Measurements from ENCODE around the gene OPA3. TPM values are rescaled to one million over a fixed set of nuclear protein-coding genes. Genes with fewer than 3 reads are reported as not detected.

The OPA3 gene
- polyA plus RNA-seq, 3 donors, result 9.7 to 12.0 (median 10.5) TPM

GRCh38 chr19:45569619-45570421 lies 14.8 kb downstream of the OPA3 start:
- DNase-seq (ENCODE audit: low read depth in 3 of 3, low spot score in 2 of 3), result no peak

DNA sequence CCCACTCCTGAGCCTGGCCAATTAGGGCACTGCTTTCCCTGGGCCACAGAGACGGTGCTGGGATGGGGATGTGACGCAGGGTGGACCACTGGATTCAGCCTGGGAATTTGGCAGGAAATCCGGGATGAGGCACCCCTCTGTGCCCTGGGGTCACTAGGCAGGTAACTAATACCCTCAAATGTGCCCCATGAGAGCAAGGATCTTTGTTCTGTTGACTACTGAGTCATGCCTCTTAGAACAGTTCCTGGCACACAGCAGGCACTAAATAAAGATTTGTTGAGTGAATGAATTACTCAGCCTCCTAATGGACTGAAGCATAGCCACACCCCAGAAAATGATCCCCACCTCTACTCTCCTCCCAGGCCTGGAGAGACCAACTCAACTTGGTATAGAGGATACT lies 15.9 kb downstream of the OPA3 start:
- no peak for DNase-seq (ENCODE audit: low read depth in 3 of 3, low spot score in 2 of 3)

DNA sequence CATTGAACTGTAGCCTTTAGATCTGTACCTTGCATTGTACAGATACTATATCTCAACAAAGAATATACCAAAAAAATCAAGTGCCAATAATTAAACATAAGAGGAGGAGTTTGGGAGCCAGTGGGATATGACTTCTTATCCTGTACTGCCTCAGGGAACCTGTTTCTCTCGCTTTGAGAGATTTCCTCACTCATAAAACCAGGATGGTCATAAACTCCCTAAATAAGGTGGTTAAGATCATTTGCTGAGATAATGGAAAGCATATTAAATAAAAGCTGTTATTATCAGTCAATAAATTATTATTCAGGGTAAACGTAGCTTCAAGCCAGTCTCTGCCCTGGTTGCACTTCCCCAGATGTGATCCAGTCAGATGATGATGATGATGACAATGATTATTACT lies 17.0 kb downstream of the OPA3 start:
- DNase-seq (ENCODE audit: low read depth in 3 of 3, low spot score in 2 of 3), result no peak

- DNase-seq (ENCODE audit: low read depth in 3 of 3, low spot score in 2 of 3), result no peak
Measured at GRCh38 chr19:45564131-45564780, 20.3 kb downstream of the OPA3 start.

DNA sequence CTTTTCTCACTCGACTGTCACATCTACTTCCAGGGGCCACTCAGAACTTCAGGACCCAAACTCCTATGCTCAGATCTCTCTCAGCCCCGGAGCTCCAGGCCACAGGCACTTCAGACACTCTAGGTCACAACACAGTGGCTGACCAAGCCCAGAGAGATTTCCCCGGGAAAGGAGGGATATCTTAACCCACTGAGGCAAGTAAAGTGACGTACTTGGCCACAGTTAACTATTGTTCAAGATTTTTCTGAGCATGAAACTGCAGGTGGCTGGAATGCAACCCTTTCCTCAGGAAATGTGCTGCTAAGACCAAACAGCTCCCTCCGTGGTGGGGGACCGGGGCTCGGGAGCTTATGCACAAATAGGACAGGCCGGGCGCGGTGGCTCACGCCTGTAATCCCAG lies 23.9 kb downstream of the OPA3 start:
- no peak for DNase-seq (ENCODE audit: low read depth in 3 of 3, low spot score in 2 of 3)

- DNase-seq (ENCODE audit: low read depth in 3 of 3, low spot score in 2 of 3), result no peak
Measured at GRCh38 chr19:45560038-45560437, 24.6 kb downstream of the OPA3 start.

DNA sequence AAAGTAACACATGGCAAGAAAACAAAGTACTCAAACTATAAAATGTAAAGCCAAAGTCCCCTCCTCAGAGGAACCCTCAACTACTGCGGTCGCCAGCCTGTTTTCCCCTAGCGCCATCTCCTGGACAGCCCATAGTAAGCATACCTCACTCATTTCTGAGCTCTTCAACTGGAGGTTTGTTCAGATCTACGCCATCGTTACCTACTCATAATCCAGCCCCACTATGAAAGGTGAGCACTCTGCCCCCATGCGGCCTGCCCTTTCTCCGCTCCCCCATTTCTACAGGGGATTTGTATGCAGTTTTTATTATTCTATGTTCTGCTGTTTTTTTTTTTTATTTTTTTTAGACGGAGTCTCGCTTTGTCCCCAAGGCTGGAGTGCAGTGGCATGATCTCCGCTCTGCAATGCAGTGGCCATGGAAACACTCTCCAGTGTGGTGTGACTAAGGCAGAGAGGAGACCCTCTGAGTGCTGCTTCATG lies 26.2 kb downstream of the OPA3 start:
- DNase-seq (ENCODE audit: low read depth in 3 of 3, low spot score in 2 of 3), result no peak

DNA sequence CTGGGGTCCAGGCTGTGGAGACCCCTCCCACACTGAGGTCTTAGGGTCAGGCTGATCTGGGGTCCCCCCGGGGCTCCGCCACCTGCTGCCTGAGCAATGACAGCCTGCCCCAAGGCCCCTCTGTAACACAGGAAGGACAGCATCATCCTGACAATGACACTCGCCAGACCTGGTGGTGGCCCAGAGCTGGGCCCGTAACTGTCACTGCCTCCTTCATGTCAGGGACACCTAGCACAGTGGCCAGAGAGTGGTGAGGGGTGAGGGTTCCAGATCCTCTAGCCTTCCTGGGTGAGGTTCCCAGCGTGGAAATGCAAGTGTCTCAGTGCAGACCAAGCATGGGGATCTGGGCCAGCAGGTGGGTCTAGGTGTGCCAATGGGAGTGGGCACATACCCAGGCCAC lies 27.8 kb downstream of the OPA3 start:
- DNase-seq (ENCODE audit: low read depth in 3 of 3, low spot score in 2 of 3), result no peak

- no peak for DNase-seq (ENCODE audit: low read depth in 3 of 3, low spot score in 2 of 3)
Measured at GRCh38 chr19:45554481-45554880, 30.1 kb downstream of the OPA3 start.

DNA sequence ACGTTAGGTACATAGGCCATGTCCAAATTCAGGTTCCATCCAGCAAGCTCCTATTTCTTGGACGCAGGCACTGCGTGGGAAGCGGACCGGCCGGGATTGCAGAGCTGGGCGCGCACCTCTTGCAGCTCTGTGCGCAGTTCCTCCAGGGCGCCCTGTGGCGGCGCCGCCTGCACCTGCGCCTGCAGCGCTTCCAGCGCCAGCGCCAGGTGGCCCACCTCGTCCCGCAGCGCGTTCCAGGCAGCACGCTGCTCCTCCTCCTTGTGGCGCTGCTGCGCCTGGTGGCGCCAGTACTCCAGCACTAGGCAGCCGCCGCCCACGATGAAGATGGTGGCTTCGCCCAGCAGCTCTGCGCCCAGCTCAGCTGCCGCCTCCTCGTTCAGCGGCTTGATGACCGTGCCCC lies 31.1 kb downstream of the OPA3 start:
- DNase-seq (ENCODE audit: low read depth in 3 of 3, low spot score in 2 of 3), result no peak

GRCh38 chr19:45547965-45548609 lies 36.5 kb downstream of the OPA3 start:
- DNase-seq (ENCODE audit: low read depth in 3 of 3, low spot score in 2 of 3), result no peak

GRCh38 chr19:45547211-45547770 lies 37.3 kb downstream of the OPA3 start:
- no peak for DNase-seq (ENCODE audit: low read depth in 3 of 3, low spot score in 2 of 3)

DNA sequence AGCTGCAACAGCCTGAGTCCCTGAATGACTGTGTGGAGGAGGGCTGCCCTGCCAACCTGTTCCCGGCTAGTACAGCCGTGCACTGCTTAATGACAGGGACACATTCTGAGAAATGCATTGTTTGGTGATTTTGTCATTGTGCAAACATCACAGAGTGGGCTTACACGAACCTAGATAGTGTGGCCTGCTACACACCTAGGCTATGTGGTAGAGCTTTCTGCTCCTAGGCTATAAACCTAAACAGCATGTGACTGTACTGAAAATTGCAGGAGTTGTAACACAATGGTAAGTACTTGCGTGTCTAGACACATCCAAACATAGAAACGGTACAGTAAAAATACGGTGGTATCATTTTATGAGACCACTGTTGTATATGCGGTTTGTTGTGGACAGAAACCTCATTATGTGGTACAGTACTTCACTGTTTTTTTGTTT lies 42.4 kb downstream of the OPA3 start:
- DNase-seq (ENCODE audit: low read depth in 3 of 3, low spot score in 2 of 3), result no peak

DNA sequence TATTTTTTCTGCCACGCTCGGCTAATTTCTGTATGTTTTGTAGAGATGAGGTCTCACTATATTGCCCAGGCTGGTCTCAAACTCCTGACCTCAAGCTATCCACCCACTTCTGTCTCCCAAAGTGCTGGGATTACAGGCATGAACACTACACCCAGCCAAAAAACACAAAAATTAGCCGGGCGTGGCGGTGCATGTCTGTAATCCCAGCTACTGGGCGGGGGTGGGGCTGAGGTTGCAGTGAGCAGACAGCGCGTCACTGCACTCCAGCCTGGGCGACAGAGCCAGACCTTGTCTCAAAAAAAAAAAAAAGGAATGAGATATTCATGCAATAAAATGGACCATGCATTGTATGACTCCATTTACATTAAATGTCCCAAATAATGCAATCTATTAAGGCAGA lies 45.1 kb downstream of the OPA3 start:
- no peak for DNase-seq (ENCODE audit: low read depth in 3 of 3, low spot score in 2 of 3)

DNA sequence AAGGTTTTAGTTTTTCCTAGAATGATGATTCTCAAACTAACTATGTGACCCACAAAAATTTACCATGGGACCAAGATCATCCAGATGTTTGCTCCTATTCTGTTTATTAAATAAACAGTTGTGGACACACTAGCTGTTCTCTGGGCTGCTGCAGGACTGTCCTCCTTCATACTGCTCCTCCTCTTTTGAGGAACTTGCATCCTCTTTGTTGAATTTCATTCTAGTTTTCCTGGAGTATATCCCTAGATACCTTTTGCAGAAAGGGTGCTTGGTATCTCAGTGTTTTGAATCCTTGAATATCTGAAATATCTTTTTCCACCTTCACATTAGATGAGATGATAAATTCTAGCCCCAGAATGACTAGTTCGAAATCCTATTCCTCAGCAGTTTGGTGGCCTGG lies 53.3 kb downstream of the OPA3 start:
- DNase-seq (ENCODE audit: low read depth in 3 of 3, low spot score in 2 of 3), result no peak

- DNase-seq (ENCODE audit: low read depth in 3 of 3, low spot score in 2 of 3), result no peak
Measured at GRCh38 chr19:45529420-45529785, 55.2 kb downstream of the OPA3 start.

GRCh38 chr19:45528744-45529419 lies 55.7 kb downstream of the OPA3 start:
- DNase-seq (ENCODE audit: low read depth in 3 of 3, low spot score in 2 of 3), result no peak

DNA sequence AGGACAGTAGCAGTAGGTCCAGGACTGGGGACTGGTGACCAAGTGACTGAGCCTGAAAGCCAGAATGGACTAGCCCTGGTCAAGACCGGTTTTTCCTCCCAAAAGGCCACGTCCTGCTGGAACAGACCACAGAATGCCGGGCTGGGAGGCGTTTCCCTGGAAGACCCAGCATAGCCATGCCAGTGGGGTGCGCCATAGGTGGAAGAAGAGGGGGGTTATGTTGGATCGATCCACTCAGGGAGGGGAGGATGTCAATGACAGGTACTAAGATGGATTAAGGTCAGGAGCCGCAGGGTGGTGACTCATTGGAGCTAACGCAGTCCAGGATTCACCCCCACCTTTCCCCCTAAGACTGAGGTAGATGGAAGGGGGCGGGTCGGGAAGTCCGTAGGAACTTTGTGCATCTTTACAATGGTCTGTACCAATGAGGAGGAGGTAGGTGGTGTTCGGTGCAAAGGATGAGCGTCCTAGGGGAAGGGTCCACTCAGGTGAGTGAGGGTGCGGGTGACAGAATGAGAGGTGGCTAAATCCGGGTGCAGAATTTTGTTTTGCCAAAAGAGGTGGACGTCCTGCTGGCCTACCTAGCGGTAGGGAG lies 56.4 kb downstream of the OPA3 start:
- DNase-seq (ENCODE audit: low read depth in 3 of 3, low spot score in 2 of 3), result no peak

DNA sequence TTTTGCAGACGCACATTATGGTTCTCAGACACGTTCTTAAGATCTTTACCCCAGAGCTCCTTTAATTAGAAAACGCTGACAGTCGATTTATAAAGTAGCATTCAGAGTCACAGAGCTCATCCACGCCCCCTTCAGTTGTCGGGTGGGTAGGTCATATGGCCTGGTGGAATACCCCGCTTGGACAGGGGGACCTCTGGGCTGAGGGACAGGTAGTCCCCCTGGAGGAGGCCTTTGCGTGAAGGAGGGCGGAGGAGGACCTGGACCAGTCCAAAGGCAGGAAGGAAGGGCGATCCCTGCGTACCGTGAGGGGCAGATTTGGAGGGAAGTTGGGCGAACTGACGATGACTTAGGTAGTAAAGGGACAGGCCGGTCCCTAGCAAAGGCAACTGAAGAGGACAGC lies 56.9 kb downstream of the OPA3 start:
- no peak for DNase-seq (ENCODE audit: low read depth in 3 of 3, low spot score in 2 of 3)

GRCh38 chr19:45526971-45527370 lies 57.6 kb downstream of the OPA3 start:
- DNase-seq (ENCODE audit: low read depth in 3 of 3, low spot score in 2 of 3), result no peak

DNA sequence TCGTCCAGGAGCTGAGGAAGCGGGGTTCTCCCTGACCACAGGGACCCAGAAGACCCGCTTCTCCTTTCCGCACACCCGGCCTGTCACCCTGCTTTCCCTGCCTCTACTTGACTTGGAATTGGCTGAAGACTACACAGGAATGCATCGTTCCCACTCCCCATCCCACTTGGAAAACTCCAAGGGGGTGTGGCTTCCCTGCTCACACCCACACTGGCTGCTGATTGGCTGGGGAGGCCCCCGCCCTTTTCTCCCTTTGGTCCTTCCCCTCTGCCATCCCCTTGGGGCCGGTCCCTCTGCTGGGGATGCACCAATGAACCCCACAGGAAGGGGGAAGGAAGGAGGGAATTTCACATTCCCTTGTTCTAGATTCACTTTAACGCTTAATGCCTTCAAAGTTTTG lies 58.5 kb downstream of the OPA3 start:
- no peak for DNase-seq (ENCODE audit: low read depth in 3 of 3, low spot score in 2 of 3)
